Natural killer cell (primary cell): ENCODE results near the gene SCFD2. TPM values are rescaled to one million over a fixed set of nuclear protein-coding genes. Genes with fewer than 3 reads are reported as not detected.
"Not testable (repeated sequence)": the region's sequence is repeated elsewhere in the genome, so short reads cannot be mapped to it uniquely, and the experiment has no call there.

Experiments used
- ATAC-seq, 3 donors: fragments of 150-1000 bp in 2 of 3; fragments of 200-7000 bp in 1 of 3; cut with Tn5 transposase; 1 replicate in 1 of 3; 2 replicates in 2 of 3; pipeline ENCODE4 v1.10.0; 2021; ENCODE audit warnings: mild to moderate bottlenecking in 2 of 3, moderate library complexity in 2 of 3
- DNase-seq, 2 donors: peaks; one replicate each; pipeline versions ENCODE4 v3.0.0 to v3.0.0-alpha.2; 2013 to 2021; ENCODE audit warnings: mixed read lengths in 1 of 2
- H3K27ac ChIP-seq: one replicate; pipeline ENCODE4 v1.5.1; 2013; ENCODE audit warnings: mild to moderate bottlenecking, low read length
- H3K27me3 ChIP-seq: one replicate; pipeline ENCODE4 v1.6.1; 2013; ENCODE audit warnings: low read length; ENCODE audit not compliant: control insufficient read depth, insufficient read depth
- H3K36me3 ChIP-seq: one replicate; pipeline ENCODE4 v1.6.1; 2013; ENCODE audit warnings: low read length; ENCODE audit not compliant: control insufficient read depth, insufficient read depth
- H3K4me1 ChIP-seq: one replicate; pipeline ENCODE4 v1.6.1; 2013; ENCODE audit warnings: low read length; ENCODE audit not compliant: control insufficient read depth, insufficient read depth
- H3K4me3 ChIP-seq: one replicate; pipeline ENCODE4 v1.5.1; 2013; ENCODE audit warnings: low read length
- H3K9me3 ChIP-seq: one replicate; pipeline ENCODE4 v1.6.1; 2013; ENCODE audit warnings: low read length; ENCODE audit not compliant: control insufficient read depth, insufficient read depth
- H3K27ac Mint-ChIP-seq, 2 donors: one replicate each; pipeline ENCODE4 v1.8.0; 2022; ENCODE audit warnings: mild to moderate bottlenecking in 2 of 2, mixed read lengths in 2 of 2, moderate library complexity in 1 of 2
- H3K27me3 Mint-ChIP-seq, 2 donors: one replicate each; pipeline ENCODE4 v1.8.0; 2022; ENCODE audit warnings: low read depth in 2 of 2, mixed read lengths in 2 of 2
- H3K36me3 Mint-ChIP-seq: one replicate; pipeline ENCODE4 v1.8.0; 2022; ENCODE audit warnings: mixed read lengths
- H3K4me1 Mint-ChIP-seq, 2 donors: one replicate each; pipeline ENCODE4 v1.8.0; 2022; ENCODE audit warnings: mixed read lengths in 2 of 2
- H3K4me3 Mint-ChIP-seq: one replicate; pipeline ENCODE4 v1.8.0; 2022; ENCODE audit warnings: mild to moderate bottlenecking, moderate library complexity, mixed read lengths
- H3K9me3 Mint-ChIP-seq, 2 donors: one replicate each; pipeline ENCODE4 v1.8.0; 2022; ENCODE audit warnings: mixed read lengths in 2 of 2
- WGBS: methylation state at CpG from one replicate; pipeline ENCODE4 v1.1.7; 2013; ENCODE audit warnings: missing lambda C conversion rate; ENCODE audit not compliant: insufficient coverage; 5-methylcytosine and 5-hydroxymethylcytosine counted together
- intact Hi-C: fragments of 100-400 bp; cut with micrococcal nuclease; formaldehyde crosslinking; loops from one replicate; pipeline ENCODE4 v1.14.2; 2022
- total RNA-seq, 4 donors: library from RNA; stranded (reverse); fragments of 120-200 nt in 1 of 4; gene quantifications; one replicate each; pipeline versions ENCODE4 v1.2.3 to v1.2.4, GENCODE V29; 2013 to 2022
- TF ChIP-seq, protein P1 (sequence below): fragments of 200-600 bp; IDR thresholded peaks from one replicate; pipeline ENCODE4 v1.8.0; 2022; ENCODE audit warnings: antibody characterized with exemption

Gene SCFD2
- total RNA-seq, 3 donors from 2014 or later (not counting 1 experiment from before 2014, with no cell fraction given) = 26.4 to 29.4 (median 28.9) TPM

DNA sequence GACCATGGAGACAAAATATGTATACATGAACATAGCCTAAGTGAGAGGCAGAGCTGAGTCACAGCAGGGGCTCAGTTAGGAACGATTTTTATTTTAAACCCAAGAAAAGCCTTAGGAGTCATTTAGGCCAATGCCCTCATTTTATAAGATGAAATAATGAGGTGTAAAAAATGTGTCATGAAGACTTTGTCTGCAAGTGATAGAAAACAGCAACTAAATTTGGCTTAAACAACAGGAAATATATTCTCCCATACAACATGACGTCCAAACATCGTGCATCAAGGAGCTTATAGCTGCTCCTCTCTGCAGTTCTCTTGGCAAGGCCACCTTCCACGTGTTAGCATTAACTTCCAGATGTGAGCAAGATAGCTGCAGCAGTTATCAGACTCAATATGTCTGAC is 16.8 kb downstream of the SCFD2 start:
- DNase-seq = no peak
- Histone ChIP-seq H3K27ac (no peak overlapping the region), H3K9me3 (no peaks in the 10 kb centered on the region), H3K36me3 (peaks cover 27% of the 10 kb centered on the region), H3K4me3 (no peak overlapping the region), H3K27me3 (no peaks in the 10 kb centered on the region), H3K4me1 (no peaks in the 10 kb centered on the region)
- H3K4me3 Mint-ChIP-seq = no peak overlapping the region
- no peaks in the 10 kb centered on the region for H3K27me3 Mint-ChIP-seq
- WGBS = 94% methylated on average over 4 of the region's 4 CpGs
- TF ChIP-seq, protein P1, sequence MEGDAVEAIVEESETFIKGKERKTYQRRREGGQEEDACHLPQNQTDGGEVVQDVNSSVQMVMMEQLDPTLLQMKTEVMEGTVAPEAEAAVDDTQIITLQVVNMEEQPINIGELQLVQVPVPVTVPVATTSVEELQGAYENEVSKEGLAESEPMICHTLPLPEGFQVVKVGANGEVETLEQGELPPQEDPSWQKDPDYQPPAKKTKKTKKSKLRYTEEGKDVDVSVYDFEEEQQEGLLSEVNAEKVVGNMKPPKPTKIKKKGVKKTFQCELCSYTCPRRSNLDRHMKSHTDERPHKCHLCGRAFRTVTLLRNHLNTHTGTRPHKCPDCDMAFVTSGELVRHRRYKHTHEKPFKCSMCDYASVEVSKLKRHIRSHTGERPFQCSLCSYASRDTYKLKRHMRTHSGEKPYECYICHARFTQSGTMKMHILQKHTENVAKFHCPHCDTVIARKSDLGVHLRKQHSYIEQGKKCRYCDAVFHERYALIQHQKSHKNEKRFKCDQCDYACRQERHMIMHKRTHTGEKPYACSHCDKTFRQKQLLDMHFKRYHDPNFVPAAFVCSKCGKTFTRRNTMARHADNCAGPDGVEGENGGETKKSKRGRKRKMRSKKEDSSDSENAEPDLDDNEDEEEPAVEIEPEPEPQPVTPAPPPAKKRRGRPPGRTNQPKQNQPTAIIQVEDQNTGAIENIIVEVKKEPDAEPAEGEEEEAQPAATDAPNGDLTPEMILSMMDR = no peak
- intact Hi-C loops = no loop called here
- H3K4me1 Mint-ChIP-seq = peaks cover 4 to 7% of the 10 kb centered on the region in 2 donors
- ATAC-seq = no peak
- no peak overlapping the region for H3K27ac Mint-ChIP-seq
- H3K36me3 Mint-ChIP-seq = no peaks in the 10 kb centered on the region
- H3K9me3 Mint-ChIP-seq = no peaks in the 10 kb centered on the region

DNA sequence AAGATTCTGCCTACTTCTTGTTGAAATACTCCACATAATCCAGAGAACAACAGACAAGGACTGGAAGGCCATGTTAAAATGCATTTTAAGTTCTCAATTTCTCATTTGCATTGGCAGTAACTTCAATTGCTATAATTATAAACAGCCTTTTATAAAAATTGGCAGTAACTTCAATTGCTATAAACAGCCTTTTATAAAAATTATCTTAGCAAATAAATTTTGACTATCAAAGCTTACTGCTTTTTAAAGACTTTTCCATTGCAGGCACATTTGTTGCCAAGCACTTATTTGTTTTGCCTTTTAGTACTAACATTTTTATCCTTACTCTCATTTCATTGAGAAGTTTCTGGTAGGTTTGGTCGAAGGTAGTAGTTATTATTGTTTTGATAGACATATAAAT is 17.8 kb downstream of the SCFD2 start:
- DNase-seq (no peak), ATAC-seq (no peak)
- no peaks in the 10 kb centered on the region for H3K9me3 ChIP-seq
- H3K9me3 Mint-ChIP-seq = no peaks in the 10 kb centered on the region
- no peaks in the 10 kb centered on the region for H3K36me3 Mint-ChIP-seq
- intact Hi-C loops = no loop called here
- H3K4me3 ChIP-seq = no peak overlapping the region
- peaks cover 4 to 7% of the 10 kb centered on the region in 2 donors for H3K4me1 Mint-ChIP-seq
- no peak overlapping the region for H3K4me3 Mint-ChIP-seq
- H3K27ac Mint-ChIP-seq = no peak overlapping the region
- no peak overlapping the region for H3K27ac ChIP-seq
- H3K36me3 ChIP-seq = peaks cover 27% of the 10 kb centered on the region
- H3K27me3 Mint-ChIP-seq = no peaks in the 10 kb centered on the region
- no CpG with 5 or more reads among the region's 1 CpG for WGBS
- TF ChIP-seq, protein P1 = no peak
- H3K4me1 ChIP-seq = no peaks in the 10 kb centered on the region
- no peaks in the 10 kb centered on the region for H3K27me3 ChIP-seq

DNA sequence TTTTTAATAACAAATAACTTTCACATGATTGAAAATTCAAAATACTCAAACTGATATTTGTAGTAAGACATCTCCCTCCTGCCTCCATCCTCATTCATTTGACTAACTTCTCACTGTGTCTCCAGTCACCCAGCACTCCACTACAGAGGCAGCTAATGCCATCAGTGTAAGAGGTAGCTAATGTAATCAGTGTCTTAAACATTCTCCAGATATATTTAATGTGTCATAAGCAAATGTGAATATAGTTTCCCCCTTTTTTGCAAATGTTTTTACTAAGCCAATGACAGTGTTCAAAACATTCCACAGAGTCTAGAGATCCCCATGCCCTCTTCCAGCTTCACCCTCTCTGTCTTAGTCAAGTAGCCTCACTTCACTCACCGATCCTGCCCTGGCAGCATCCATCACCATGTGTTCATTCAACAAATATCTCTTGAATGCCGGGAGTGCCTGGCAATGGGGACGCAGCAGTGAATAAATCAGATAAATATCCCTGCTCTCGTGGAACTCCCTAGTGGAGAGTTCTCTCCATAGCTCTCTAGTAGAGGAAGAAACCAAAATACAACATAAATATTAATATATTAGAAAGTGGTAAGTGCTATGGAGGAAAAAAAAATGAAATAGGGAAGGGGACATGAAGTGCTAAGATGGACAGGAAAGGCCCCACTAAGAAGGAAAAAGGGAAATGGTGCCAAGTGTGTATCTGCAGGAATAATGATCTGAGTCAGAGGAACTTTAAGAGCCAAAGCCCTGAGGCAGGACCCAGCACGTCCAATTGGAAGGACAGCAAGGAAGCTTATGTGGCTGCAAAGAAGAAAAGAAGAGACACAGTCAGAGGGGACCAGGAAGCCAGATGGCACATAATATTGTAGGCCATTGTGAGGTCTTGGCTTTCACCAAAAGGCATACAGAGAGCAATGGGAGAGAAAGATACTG is 18.7 kb downstream of the SCFD2 start:
- H3K4me3 ChIP-seq = no peak overlapping the region
- intact Hi-C loops = no loop called here
- H3K4me1 ChIP-seq = no peaks in the 10 kb centered on the region
- Mint-ChIP-seq H3K27ac (peak overlapping the region in 1 of 2 donors; percentile 5), H3K9me3 (no peaks in the 10 kb centered on the region), H3K4me1 (peaks cover 4 to 7% of the 10 kb centered on the region in 2 donors), H3K36me3 (no peaks in the 10 kb centered on the region), H3K27me3 (no peaks in the 10 kb centered on the region), H3K4me3 (no peak overlapping the region)
- ATAC-seq = no peak
- H3K36me3 ChIP-seq = peaks cover 21% of the 10 kb centered on the region
- no peak overlapping the region for H3K27ac ChIP-seq
- TF ChIP-seq, protein P1 = no peak
- no peak for DNase-seq
- no peaks in the 10 kb centered on the region for H3K27me3 ChIP-seq
- H3K9me3 ChIP-seq = no peaks in the 10 kb centered on the region
- WGBS = 91% methylated on average over 3 of the region's 5 CpGs

DNA sequence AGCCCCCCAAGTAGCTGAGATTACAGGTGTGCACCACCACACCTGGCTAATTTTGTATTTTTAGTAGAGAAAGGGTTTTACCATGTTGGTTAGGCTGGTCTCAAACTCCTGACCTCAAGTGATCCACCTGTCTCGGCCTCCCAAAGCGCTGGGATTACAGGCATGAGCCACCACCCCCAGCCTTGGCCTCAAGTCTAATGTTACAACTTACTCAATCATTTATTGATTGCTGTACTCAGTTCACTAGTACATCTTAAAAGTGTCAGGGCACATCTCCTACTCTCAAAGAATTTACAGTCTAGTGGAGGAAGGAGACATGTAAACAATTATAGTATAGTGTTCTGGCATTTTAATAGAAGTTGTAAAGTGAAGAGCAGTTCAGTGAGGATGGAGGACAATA is 19.5 kb downstream of the SCFD2 start:
- H3K27ac ChIP-seq, H3K4me3 ChIP-seq, H3K9me3 ChIP-seq, DNase-seq, H3K36me3 Mint-ChIP-seq, H3K27me3 ChIP-seq, H3K4me1 Mint-ChIP-seq, H3K4me1 ChIP-seq, H3K4me3 Mint-ChIP-seq, intact Hi-C loops, ATAC-seq, H3K9me3 Mint-ChIP-seq, H3K27me3 Mint-ChIP-seq: not testable (repeated sequence)
- H3K36me3 ChIP-seq = peaks cover 20% of the 10 kb centered on the region
- WGBS = 100% methylated on average over 2 of the region's 2 CpGs
- H3K27ac Mint-ChIP-seq = peak overlapping the region in 1 of 2 donors; percentile 5

DNA sequence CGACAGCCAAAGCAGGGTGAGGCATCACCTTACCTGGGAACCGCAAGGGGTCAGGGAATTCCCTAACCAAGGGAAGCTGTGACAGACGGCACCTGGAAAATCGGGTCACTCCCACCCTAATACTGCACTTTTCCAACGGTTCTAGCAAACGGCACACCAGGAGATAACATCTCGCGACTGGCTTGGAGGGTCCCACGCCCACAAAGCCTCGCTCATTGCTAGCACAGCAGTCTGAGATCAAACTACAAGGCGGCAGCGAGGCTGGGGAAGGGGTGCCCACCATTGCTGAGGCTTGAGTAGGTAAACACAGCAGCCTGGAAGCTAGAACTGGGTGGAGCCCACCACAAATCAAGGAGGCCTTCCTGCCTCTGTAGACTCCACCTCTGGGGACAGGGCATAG is 25.7 kb downstream of the SCFD2 start:
- not testable (repeated sequence) for ATAC-seq, H3K4me3 Mint-ChIP-seq, H3K27me3 Mint-ChIP-seq

DNA sequence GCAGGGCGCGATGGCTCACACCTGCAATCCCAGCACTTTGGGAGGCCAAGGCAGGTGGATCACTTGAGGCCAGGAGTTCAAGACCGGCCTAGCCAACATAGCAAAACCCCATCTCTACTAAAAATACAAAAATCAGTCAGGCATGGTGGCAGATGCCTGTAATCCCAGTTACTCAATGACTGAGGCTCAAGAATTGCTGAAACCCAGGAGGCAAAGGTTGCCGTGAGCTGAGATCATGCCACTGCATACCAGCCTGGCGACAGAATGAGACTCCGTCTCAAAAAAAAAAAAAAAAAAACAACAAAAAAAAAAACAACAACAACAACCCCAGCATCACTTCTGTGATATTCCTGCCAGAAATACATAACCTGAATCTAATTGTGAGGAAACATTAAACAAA is 30.9 kb downstream of the SCFD2 start:
- H3K4me3 Mint-ChIP-seq, H3K27me3 ChIP-seq, DNase-seq, H3K27ac ChIP-seq, H3K4me1 ChIP-seq, ATAC-seq, H3K27ac Mint-ChIP-seq, H3K9me3 ChIP-seq, H3K36me3 ChIP-seq, H3K9me3 Mint-ChIP-seq, intact Hi-C loops, H3K27me3 Mint-ChIP-seq, H3K4me3 ChIP-seq, H3K36me3 Mint-ChIP-seq: not testable (repeated sequence)
- 100% methylated on average over 6 of the region's 6 CpGs for WGBS
- H3K4me1 Mint-ChIP-seq = peaks cover 4 to 17% of the 10 kb centered on the region in 2 donors

More for the DNA sequence above, 25.7 kb downstream of the SCFD2 start:
- intact Hi-C loops, DNase-seq, H3K9me3 Mint-ChIP-seq, H3K9me3 ChIP-seq, H3K27ac ChIP-seq, H3K36me3 ChIP-seq, H3K4me3 ChIP-seq, H3K36me3 Mint-ChIP-seq, H3K27me3 ChIP-seq, H3K4me1 ChIP-seq, H3K27ac Mint-ChIP-seq: not testable (repeated sequence)
- 97% methylated on average over 12 of the region's 12 CpGs for WGBS
- peaks cover 4 to 20% of the 10 kb centered on the region in 2 donors for H3K4me1 Mint-ChIP-seq
